GM19438 (cell line): ENCODE results near the gene CDHR3.
"Not testable (repeated sequence)": the region's sequence is repeated elsewhere in the genome, so short reads cannot be mapped to it uniquely, and the experiment has no call there.

Source experiments
- ATAC-seq: cut with Tn5 transposase; IDR thresholded peaks from one replicate; pipeline ENCODE4 v1.9.1; 2021; ENCODE audit warnings: low read depth; ENCODE audit not compliant: unreplicated experiment

The CDHR3 gene

GRCh38 chr7:105990727-105991453 is 27.8 kb downstream of the CDHR3 start:
- ATAC-seq = no peak

DNA sequence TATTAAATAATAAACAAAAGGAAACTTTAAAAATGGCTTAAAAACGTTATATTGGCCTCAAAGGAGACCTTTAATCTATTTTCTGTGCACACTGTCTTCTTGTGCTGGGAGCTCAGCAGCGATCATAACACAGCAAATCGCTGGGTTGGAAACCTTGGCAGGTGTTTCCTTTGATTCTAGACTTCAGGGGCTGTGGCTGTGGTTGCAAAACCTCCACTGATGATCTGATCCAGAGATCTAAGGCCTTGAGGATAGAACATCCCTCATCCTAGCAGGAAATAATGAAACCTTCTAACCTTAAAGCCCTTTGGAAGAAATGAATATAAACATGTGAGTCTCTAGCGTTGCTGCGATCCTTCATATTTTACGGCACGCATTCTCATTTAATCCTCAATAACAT is 29.8 kb downstream of the CDHR3 start:
- ATAC-seq = no peak

DNA sequence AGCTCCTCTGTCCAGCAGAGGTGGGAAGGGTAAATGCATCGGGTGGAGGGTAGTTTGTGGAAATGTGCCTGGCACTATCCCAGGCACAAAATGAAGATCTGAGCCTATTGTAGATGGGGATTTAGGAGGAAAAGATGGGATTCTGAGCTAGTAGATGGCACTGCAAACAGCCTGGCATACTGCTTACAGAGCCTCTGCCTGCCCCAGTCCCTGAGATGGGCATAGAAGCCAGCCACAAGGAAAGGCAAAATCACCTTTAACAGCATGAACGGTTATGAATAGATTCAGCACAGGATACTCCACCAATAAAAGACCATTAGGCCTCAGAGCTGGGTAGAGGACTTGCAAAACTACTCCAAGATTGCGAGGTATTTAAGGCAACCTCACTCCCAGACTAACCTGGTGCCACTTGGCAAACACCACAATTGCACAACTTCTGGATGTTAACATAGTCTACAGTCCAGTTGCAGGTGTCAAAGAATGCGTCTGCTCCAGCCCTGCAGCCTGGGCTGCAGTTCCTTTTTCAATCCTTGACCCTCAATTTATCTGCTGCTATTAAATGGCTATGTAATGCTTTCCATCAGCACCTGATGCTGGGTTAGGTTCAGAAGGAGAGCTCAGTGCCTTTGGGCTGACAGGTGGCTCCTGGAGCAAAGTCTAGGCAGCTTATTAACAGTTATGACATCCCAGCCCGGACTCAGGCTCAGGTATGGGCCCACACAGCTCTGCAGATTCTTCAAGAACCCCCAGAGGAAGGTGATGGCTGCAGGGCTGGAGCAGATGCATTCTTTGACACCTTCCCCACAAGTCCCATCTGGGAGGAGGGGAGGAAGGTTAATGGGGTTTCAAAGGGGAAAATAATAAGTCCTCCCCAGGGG is 34.0 kb downstream of the CDHR3 start:
- ATAC-seq = no peak

GRCh38 chr7:105999256-105999655 is 36.2 kb downstream of the CDHR3 start:
- ATAC-seq = no peak

- ATAC-seq = no peak
These were observed 38.1 kb downstream of the CDHR3 start for GRCh38 chr7:106001196-106001595.

- no peak for ATAC-seq
These were observed 38.8 kb downstream of the CDHR3 start for GRCh38 chr7:106001886-106002285.

DNA sequence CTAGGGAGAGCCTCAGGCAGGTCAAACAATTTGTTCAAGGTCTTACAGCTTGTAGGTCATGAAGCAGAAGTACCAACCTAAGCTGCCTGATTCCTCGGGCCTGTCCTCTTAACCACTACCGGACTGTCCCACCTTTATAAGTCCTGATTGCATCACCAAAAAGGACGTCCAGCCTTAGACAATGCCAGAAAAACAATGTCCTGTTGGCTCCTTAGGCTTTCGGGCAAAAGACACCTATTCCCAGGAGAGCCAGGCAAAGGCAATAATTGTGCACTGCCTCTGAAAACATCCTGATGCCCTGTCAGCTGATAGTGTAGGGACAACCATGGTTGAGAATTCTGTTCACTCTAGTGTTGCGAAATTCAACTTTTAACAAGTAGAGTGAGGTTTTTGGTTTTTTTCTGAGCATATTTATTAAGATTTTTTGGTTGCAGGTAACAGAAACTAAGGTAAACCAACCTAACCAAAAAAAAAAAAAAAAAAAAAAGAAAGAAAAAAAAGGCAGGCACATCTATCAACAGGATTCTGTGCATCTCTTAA is 40.5 kb downstream of the CDHR3 start:
- no peak for ATAC-seq

DNA sequence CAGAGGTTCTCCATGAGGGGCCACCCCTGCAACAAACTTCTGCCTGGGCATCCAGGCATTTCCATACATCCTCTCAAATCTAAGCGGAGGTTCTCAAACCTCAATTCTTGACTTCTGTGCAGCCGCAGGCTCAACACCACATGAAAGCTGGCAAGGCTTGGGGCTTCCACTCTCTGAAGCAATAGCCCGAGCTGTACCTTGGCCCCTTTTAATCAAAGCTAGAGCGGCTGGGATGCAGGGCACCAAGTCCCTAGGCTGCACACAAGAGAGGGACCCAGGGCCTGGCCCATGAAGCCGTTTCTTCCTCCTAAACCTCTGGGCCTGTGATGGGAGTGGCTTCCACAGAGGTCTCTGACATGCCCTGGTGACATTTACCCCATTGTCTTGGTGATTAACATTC is 43.8 kb downstream of the CDHR3 start:
- no peak for ATAC-seq

DNA sequence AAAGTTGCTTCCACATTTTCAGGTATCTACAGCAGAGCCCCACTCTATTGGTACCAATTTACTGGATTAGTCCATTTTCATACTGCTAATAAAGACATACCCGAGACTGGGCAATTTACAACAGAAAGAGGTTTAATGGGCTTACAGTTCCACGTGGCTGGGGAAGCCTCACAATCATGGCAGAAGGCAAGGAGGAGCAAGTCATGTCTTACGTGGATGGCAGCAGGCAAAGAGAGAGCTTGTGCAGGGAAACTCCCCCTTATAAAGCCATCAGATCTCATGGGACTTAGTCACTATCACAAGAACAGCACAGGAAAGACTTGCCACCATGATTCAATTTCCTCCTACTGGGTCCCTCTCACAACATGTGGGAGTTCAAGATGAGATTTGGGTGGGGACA is 44.7 kb downstream of the CDHR3 start:
- ATAC-seq = not testable (repeated sequence)

GRCh38 chr7:106009503-106010226 is 46.6 kb downstream of the CDHR3 start:
- ATAC-seq = peak; percentile 84

- ATAC-seq = no peak
These were observed 47.3 kb downstream of the CDHR3 start for GRCh38 chr7:106010331-106010730.

DNA sequence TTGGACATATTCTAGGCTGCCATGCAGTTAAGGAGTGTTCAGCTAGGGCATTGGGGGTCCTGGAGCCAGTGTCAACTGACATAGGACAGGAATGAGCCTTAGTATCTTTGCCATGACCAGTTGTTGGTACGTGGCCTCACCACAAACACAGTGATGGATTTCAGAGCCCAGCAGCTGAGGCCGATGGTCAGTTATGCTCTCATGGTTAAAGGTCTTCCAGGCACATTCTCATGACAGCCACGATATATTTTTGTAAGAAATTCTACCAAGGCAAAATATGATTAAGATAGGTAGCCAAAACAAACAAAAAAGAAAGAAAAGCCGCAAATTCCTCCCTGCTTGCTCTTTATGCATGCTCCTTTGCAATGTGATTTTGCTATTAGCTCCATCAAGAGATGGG is 47.8 kb downstream of the CDHR3 start:
- no peak for ATAC-seq

- ATAC-seq = no peak
These were observed 49.1 kb downstream of the CDHR3 start for GRCh38 chr7:106012184-106012583.

- ATAC-seq = no peak
These were observed 49.9 kb downstream of the CDHR3 start for GRCh38 chr7:106012935-106013439.

DNA sequence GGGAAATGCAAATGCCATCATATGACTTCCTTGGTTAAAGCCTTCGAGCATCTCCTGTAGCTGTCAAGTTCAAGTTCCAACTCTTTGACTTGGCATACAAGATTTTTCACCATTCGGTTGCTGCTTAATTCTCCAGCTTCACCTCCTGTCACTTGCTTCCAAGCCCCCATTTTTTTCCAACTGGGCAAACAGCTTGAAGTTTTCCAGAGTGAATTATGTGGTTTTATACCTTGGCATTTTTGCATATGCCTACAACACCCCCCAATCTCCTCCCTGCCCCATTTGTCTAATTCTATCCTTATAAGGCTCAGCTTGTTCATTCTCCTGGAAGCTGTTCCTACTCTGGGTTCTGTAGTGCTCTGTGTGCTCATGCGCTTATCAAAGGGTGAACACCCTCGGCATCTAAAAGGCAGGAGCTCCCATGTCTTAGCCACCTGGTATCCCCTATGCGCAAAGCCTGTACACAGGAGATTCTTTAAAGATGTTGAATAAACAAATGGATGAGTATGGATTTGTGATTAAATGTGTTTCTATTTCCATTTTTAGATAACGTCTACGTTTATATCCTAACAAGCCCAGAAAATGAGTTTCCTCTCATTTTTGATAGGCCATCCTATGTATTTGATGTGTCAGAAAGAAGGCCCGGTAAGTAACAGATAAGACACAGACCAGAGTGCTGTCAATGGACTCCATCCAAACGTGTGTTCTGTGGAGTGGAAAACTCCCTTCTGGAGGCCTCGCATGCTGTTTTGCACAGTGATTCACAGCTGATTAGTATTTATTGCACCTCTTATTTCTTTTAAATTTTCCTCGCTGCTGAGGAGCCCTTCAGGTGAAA is 52.5 kb downstream of the CDHR3 start:
- no peak for ATAC-seq

GRCh38 chr7:106016331-106016730 is 53.3 kb downstream of the CDHR3 start:
- no peak for ATAC-seq

DNA sequence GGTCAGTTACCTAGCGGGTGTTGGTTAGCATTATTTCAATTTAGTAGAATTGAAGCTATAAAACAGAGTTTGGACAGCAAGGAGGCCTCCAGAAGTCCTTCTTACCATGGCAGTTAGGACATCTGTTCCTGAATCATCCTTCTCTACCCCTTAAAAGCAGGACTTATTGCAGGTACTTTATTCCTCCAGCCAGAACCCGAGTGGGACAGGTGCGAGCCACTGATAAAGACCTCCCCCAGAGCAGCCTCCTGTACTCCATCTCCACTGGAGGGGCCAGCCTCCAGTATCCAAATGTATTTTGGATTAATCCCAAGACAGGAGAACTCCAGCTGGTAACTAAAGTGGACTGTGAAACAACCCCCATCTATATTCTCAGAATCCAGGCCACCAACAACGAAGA is 54.6 kb downstream of the CDHR3 start:
- ATAC-seq = no peak

DNA sequence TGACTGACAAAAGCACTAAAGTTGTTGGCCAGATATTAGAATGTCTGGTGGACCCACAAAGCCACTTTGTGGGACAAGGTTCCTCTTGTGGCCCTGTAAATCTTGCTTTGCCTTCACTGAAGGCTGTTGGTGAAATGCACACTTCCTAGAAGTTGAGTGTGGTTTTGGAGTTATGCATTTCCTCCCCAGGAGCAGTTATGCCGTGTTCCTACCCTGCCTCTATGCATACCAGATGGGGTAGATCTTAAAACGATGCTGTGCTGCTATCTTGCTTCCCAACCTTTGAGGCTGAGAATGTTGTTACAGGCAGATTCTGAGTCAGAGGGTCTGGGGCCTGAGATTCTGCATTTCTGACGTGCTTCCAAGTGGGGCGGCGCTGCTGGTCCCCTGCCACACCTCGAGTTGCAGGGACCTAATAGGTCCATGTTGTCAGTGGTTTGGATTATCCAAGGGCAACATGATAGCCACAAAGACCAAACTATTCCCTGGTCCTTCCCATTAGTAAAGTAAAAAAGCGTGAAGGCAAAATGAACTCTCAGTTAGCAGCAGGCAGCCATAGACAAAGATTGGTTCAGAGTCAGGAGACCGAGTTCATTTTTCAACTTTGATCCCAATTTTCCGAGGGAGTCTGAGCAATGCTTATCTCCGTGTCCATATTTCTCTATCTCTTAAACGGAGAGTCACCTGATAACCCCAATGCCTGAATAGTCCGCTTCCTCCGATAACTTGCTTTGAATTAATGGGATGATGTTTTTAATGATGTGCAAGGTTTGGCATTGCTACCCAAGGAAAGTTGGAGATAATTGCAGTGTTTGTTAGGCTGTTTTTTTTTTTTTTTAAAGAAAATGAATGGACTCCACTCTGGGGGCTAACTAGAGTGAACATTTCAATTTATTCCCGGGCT is 55.8 kb downstream of the CDHR3 start:
- no peak for ATAC-seq

GRCh38 chr7:106019470-106019820 is 56.4 kb downstream of the CDHR3 start:
- ATAC-seq = no peak
